Measurements from ENCODE around the gene ANP32A.

DNA sequence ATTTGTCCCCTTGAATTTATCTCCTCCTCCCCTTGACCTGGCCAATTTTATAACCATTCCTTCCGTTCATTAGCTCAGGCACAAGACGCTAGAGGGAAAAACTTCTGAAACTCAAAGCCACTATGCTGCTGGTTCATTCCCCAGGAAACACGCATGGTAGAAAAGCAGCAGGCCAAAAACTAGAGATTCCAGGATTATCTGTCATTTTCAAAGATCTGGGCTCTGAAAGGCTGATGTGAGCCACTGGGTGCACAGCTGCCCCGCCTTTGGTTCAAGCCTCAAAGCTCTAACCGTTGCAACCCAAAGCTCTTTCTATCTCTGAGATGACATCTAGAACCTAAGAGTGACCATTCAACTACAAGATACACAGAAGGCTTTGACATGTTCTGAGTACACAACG is 6.1 kb downstream of the ANP32A start:
- TF ChIP-seq, protein P1, sequence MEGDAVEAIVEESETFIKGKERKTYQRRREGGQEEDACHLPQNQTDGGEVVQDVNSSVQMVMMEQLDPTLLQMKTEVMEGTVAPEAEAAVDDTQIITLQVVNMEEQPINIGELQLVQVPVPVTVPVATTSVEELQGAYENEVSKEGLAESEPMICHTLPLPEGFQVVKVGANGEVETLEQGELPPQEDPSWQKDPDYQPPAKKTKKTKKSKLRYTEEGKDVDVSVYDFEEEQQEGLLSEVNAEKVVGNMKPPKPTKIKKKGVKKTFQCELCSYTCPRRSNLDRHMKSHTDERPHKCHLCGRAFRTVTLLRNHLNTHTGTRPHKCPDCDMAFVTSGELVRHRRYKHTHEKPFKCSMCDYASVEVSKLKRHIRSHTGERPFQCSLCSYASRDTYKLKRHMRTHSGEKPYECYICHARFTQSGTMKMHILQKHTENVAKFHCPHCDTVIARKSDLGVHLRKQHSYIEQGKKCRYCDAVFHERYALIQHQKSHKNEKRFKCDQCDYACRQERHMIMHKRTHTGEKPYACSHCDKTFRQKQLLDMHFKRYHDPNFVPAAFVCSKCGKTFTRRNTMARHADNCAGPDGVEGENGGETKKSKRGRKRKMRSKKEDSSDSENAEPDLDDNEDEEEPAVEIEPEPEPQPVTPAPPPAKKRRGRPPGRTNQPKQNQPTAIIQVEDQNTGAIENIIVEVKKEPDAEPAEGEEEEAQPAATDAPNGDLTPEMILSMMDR (conservative IDR thresholded peaks at IDR 0.05 in 1 of 2, IDR thresholded peaks at IDR 0.05 in 1 of 2; ENCODE audit: low read depth in 1 of 2, low read length in 2 of 2) = no peak
- TF ChIP-seq EZH2 (IDR thresholded peaks at IDR 0.05; ENCODE audit: low read length, missing control alignments) = no peak
